Skin of body (tissue), 2 donors: ENCODE data around the gene JUND. TPM values are rescaled to one million over a fixed set of nuclear protein-coding genes. Genes with fewer than 3 reads are reported as not detected.

Experiments
- DNase-seq: peaks from one replicate; lab custom pipeline; 2025; lab: John Stamatoyannopoulos, UW
- total RNA-seq: library from RNA; depleted of rRNA; stranded (reverse); fragments of >200 nt; gene quantifications from one replicate; pipeline ENCODE4 v1.2.3, GENCODE V29; 2014

The JUND gene
- total RNA-seq, 1 donor from 2014 or later, result 129 TPM

DNA sequence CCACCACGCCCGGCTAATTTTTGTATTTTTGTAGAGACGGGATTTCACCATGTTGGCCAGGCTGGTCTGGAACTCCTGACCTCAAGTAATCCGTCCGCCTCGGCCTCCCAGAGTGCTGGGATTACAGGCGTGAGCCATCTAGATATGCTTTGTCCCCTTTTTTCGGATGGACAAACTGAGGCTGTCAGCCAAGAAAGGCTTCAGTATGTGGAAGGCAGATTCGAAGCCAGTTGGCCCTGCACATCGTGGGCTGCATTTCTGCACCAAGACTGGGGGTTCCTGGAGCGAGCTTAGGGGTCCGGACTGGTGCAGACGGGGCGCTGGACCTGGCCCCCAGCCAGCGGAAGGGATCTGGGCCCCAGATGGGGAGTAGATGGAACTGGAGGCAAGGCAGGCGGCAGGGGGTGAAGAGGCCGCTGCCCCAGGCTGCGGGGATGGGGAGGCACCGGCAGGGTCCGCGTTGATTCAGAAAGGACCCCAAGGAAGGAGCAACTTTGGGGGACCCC is 9.7 kb upstream of the JUND start:
- no peak for DNase-seq

DNA sequence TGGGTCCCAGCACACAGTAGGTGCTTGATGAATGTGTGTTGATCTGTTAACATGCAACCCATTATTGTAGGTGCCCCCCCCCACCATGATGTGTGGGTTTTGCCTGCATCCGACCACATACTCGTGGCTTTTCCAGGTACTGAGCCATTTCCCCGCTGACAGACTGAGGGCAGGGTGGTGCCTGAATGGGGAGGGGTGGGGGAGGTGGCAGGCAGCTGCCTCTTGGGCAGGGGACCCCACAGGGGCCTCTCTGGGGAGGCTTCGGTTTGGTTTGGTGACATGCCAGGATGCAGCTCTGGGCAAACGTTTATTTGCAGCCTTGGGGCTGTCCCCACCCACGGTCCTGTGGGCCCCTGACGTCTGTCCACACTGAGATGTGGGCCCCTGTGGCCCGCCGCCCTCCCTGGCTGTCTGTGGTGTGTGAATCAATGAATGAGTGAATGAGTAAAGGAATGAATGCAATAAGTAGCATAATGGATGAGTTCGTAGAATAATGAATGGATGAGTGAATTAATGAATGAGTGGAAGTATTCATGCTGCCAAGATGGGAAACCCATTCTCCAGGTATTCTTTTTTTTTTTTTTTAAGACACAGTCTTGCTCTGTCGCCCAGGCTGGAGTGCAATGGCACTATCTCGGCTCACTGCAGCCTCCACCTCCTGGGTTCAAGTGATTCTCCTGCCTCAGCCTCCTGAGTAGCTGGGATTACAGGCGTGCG is 9.0 kb upstream of the JUND start:
- no peak for DNase-seq

DNA sequence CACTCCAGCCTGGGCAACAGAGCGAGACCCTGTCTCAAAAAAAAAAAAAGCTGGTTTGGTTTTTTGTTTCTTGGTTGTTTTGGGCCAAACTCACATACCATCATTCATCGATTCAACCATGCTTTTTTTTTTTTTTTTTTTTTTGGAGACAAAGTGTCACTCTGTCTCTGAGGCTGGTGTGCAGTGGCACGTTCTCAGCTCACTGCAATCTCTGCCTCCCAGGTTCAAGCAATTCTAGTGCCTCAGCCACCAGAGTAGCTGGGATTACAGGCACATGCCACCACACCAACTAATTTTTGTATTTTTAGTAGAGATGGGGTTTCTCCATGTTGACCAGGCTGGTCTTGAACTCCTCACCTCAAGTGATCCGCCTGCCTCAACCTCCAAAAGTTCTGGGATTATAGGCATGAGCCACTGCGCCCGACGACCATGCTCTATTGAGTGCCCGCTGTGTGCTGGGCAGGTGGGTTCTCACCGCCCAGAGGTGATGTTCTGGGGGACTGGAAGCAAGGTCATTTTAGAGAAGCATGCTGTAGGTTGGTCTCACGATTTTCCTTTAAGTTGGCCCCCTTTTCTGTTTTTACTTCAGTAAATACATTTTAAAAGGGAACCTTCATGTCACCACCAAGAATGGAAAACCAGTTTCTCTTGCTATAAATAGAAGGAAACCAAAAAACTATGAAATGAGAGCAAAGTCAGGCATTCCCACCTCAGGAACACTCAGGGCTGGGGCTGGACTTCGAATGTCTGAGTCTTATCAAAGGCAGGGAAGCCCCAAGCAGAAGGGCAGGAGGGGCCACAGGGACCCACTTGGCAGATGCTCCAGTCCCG is 8.3 kb upstream of the JUND start:
- DNase-seq, result no peak

DNA sequence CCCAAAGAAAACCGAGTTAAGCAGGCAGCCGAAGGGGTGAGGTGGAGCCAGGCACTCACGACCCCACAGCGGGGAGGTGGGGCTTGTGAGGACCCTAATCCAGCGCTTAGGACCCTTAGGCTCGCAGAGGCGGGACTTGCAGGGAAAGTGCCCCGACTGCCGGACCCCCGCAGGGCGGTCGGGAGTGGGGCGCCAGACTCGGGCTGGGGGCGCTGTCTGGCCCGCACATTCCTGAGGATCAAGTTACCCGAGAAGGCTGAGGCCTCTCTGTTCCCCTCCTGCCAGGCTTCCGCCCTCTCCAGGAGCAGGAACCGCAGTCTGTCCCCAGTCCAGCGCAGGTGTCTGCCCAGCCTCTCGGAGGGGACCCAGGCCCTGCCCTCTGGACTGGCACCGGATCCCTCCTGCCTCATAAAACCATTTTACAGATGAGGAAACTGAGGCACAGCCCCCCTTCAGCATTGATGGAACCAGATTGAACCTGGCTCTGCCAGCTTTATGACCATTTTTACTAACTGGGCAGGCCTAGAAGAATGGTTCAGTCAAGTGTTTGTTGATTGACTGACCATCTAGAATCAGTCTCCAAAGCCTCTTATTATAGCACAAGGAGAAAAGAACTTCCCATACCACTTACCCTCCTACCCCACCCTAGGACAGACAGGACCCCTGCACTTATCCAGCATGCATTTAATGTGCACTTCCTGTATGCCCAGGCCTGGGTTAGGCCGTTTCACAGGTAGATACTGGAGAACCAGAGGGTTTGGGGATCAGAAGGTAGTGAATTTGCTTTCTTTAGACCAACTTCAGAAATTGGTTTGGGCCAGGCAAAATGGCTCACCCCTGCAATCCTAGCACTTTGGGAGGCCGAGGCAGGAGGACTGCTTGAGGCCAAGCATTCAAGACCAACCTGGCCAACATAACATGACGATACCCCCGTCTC is 6.7 kb upstream of the JUND start:
- DNase-seq, result peak; percentile 13

DNA sequence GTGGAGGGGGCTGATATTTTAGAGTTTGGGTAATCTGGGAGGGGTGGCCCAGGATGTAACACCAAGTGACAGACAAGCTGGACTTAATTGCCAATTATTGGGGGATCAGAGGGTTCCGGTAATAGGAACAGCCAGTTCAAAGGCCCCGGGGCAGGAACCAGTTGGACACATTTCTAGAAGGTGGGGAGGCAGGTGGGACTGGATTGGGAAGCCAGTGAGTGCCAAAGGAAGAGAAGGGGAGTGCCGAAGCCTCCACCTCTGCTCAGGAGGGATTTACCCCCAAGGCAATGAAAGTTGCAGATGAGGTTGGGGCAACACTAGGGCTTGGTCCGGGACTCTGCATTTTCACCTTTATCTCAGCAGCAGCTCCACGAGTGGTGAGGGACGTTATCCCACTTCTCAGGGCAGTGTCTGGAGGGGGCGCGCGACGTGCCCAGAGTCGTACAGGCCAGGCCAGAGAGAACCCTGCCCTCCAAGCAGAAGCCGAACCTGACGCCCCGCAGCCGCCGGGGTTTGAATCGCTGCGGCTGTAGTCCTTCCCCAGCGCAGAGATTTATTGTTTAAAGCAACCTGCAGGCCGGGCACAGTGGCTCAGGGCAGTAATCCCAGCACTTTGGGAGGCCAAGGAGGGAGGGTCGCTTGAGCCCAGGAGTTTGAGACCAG is 5.7 kb upstream of the JUND start:
- no peak for DNase-seq

DNA sequence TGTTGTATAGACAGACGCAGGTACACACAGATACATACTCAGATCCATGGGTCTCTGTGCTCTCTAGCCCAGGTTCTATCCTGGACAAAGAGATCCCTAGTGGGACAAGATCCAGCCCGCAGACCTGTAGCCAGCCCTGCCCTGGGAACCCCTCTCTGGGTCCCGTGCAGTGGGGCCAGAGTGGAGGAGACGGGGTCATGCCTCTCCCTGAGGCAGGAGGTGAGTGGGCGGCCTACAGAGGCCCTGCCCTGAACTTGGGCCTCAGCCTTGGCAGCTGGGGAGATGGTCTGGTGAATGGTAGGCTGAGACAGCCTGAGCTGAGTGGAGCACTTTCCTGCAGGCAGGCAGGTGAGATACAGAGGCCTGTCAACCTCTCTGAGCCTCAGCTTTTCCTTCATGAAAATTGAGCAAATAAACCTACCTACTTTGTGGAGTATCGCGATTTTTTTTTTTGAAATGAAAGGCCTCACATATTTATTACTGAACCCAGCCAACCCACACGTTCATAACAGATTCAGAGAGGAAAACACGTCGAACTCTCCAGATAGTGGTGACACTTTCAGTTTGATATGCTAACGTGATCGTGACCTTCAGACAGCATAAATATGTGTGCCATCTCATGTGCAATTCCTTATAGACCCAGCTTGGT is 3.4 kb upstream of the JUND start:
- DNase-seq, result no peak

DNA sequence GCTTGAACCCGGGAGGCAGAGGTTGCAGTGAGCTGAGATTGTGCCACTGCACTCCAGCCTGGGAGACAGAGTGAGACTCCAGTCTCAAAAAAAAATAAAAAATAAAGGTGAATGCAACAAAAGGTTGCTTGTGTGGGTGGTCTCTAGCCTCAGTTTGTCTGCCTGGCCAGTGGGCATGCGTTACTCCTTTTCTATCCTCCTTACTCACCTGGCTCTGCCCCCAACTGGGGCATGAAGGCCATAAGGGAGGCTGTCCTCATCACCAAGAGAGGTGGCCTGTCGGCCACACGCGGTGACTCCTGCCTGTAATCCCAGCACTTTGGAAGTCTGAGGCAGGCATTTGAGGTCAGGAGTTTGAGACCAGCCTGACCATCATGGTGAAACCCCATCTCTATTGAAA is 1.9 kb upstream of the JUND start:
- DNase-seq, result no peak

DNA sequence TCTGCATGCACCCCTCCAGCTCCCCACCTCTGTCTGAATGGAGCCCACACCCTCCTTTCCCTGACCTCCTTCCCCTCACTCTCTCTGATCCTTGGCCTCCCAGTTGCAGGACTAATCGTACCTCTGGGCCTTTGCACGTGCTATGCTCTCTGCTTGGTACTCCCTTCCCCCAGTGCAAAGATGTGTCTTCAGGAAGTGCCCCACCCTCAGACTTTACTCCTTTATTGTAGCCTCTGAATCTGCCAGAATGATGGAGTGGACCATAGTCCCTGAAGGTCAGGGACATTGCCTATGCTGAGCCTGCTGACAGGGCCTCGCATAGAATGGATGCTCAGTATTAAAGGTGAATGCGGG is 1.3 kb upstream of the JUND start:
- DNase-seq, result no peak

DNA sequence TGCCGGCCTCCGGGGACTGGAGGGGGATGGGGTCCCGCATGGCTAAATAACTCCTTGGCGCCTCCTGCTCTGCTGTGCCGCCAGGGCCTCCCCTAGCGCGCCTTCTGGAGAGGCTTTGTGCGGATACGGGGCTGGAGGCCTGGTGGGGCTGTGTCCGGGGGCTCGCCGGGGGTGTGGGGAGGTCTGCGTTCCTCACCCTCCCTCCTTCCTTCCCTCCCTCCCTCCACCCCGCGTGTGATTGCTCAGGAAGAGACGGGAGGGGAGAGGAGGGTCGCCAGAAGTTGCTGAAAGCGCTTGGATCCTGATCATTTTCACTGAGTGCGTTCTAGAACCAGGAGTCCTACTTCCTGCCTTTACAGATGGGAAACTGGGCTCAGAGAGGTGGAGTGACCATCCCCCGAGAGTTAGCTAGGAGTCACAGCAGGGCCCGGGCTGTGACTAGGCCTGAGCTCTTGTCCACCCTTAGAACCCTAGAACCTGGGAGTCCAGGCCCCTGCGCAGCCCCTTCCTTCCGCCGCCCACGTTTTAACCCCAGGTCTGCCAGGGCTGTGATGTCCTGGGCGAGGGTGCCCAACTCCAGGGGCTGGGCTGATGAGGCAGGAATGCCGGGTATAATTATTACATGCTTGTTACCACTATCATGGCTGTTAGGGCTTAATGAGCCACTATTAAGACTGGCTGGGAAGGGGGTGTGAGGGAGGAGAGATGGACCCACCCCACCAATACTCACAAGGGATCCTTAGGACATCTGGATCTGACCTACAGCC is 782 bp upstream of the JUND start:
- peak; percentile 96 for DNase-seq

DNA sequence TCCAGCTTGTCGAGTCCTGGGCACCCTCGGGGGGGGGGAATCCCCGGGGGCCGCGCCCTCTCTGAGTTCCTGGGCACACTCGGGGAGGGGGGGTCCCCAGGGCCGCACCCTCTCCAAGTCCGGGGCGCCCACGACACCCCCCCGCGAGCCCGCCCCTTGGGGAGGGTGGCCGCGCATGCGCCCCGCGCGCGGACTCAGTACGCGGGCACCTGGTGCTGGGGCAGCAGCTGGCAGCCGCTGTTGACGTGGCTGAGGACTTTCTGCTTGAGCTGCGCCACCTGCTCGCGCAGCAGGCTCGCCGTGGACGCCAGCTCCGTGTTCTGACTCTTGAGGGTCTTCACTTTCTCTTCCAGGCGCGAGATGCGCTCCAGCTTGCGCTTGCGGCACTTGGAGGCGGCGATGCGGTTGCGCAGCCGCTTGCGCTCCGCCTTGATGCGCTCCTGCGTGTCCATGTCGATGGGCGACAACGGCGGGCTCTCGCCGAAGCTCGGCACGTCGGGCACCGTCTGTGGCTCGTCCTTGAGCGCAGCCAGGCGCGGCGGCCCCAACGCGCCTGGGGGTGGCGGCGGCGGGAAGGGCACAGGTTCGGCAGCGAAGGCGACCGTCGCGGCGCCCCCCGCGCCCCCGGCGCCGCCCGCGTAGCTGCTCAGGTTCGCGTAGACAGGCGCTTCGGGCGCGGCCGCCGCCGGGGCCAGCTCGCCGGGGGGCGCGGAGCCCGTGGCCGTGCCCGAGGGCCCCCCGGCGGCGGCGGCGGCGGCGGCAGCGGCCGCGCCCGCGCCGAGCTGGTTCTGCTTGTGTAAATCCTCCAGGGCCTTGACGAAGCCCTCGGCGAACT is 958 bp downstream of the JUND start:
- DNase-seq, result peak; percentile 76

DNA sequence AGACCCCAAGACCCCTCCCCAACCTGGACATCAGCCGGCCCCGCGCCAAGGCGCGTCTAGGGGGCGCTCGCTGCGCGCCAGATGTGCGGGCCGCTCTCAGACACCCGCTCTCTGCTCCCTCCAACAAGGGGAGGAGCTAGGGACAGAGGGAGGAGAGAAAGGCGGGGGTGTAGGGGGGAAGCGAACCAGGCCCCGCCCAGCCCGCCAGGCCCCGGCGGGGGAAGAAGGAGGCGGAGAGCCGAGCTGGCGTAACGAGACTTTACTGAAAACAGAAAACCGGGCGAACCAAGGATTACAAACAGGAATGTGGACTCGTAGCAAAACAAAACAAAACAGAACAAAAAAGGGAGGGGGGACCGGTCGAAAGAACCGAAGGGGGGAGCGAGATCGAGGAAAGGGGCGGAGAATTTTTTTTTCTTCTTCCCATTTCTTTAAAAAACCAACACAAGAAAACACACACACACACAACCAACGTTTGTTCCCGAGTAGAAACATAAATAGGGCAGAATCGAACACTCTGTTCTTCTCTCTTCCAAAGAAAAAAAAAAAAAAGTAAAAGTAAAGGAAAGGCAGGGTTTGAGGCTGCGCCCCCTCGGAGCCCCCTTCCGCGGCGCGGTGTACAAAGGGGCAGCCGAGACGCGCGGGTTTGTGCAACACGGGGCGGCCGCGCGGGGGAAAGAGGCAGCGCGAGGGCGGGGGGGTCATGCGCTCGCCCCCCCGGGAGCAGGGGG is 1.7 kb downstream of the JUND start:
- DNase-seq, result peak; percentile 93

DNA sequence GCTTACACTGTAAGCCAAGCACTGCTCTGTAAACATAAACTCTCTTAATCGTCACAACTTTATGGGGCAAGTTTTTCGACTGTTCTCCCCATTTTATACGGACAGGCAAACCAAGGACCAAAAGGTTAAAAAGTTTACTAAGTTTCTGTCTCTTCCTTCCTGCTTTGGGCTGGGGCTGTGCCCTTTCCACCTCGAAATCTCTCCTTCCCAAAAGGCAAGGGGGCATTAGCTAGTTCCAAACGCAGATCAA is 2.2 kb downstream of the JUND start:
- no peak for DNase-seq

DNA sequence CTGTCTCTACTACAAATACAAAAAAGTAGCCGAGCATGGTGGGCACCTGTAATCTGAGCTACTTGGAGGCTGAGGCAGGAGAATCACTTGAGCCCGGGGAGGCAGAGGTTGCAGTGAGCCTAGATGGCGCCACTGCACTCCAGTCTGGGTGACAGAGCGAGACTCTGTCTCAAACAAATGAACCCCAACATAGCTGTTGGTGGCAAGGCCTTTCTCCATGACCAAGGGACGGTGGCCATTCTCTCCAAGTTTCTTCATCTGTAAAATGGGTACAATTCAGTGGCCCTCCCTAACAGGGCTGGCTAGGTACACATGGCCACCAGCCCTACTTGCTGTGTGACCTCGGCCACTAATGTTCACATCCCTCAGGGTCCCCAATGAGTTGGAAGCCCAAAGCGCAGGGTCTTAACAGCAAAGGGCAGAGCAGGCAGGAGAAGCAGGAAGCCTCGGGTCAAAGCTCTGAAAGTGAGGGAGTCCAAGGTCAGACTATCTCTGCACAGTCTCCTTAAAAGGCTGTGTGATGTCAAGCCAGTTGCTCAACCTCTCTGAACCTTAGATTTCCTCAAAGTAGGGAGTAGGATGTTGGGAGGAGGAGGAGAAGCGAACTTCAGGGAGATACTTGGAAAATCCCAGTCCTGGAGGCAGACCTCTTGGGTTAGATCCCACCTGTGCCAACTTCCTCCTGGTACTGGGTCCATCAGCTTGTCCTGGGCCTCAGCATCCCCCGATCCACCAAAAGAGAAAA is 2.7 kb downstream of the JUND start:
- DNase-seq, result peak; percentile 66

DNA sequence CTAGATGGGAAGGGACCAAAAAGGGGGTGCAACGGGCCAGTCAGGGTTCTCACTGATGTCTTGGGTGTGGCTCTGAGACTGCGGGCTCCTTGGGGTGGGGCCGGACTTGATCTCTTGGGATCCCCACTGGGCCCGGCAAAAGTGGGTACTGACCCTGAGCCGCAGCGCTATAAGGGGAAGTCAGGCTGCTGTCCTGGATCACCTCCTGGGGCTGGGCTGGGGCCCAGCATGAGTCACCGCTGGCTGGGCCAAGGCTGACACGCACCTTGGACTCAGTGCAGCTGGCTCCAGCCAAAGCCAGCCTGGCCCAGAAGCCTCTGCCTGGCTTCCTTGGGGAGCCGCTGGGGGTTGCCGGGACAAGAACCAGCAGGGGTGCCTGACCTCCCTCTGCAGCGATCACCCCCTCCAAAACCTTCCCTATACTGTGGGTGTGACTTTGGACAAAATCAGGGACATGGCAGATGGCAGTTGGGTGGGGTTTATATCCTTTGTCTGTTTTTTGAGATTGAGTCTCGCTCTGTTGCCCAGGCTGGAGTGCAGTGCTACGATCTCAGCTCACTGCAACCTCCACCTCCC is 6.6 kb downstream of the JUND start:
- DNase-seq, result peak; percentile 76

DNA sequence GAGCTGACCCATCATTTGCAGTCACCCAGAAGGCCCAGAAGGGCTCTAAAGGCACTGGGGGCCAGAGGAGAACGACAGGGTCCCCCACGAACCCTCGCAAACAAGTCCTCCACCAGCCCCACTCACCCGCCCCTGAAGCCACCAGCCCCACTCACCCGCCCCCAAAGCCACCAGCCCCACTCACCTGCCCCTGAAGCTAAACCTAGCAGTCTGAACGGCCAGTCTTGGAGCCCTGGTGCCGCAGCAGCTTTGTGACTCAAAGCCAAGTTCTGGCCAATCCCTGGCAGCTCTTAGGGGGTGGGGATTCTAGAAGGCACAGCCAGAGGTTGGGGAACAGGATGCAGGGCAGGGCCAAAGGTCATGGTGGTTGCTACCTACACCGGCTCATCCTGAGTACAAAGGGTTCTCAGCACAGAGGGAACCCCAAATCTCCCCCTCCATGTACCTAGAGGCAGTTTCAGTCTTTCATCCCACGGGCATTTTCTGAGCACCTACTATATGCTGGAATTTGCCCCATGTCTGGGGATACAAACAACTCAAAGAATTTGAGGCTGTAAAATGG is 7.1 kb downstream of the JUND start, which contains the start of gene IQCN:
Gene IQCN, minus strand, starts transcription at position 234 of the 562 bp plus-strand sequence. CDS start 4,974 bp downstream, outside the sequence.
- DNase-seq, result peak; percentile 52

DNA sequence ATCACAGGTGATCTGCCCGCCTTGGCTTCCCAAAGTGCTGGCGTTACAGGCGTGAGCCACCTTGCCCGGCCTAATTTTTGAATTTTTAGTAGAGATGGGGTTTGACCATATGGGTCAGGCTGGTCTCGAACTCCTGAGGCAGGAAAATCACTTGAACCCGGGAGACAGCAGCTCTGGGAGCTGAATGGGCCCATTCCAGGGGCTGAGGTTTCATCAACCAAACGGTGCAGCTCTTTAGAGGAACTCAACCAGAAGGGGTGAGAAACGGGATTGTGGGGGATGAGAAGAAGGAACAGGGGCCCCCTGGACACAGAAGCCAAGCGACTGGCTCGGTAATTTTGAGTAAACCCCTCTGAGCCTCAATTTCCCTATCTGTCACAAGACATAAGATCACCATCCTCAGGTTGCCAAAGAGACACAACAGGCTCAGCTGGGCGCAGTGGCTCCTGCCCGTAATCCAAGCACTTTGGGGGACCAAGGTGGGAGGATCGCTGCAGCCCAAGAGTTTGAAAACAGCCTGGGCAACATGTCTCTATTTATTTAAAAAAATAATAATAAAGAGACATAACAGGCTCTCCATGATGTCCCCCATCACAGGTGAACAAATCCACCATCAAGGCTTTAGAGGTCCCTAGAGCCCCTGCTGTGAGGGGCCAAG is 7.7 kb downstream of the JUND start:
- no peak for DNase-seq
